Activated CD8-positive, alpha-beta T cell treated with anti-CD3 and anti-CD28 coated beads for 36 hours (primary cell): ENCODE results near the gene ALCAM. TPM values are rescaled to one million over a fixed set of nuclear protein-coding genes. Genes with fewer than 3 reads are reported as not detected.
"Not testable (repeated sequence)": the region's sequence is repeated elsewhere in the genome, so short reads cannot be mapped to it uniquely, and the experiment has no call there.

ENCODE experiments used
- ATAC-seq: fragments of 200-7000 bp; cut with Tn5 transposase; one replicate; pipeline ENCODE4 v1.10.0; 2021; ENCODE audit warnings: mild to moderate bottlenecking, moderate library complexity
- CTCF ChIA-PET: fragments of 350-600 bp; sonication (Branson Sonifier 250); formaldehyde crosslinking; loops from one replicate; lab custom pipeline; 2021; ENCODE audit warnings: antibody characterized with exemption; lab: Charles Lee
- POLR2A ChIA-PET: fragments of 350-600 bp; sonication (Branson Sonifier 250); formaldehyde crosslinking; loops from one replicate; lab custom pipeline; 2021; ENCODE audit warnings: antibody characterized with exemption; lab: Charles Lee
- DNase-seq: peaks from one replicate; pipeline ENCODE4 v3.0.0-alpha.2; 2020
- H3K27ac Mint-ChIP-seq: one replicate; pipeline ENCODE4 v1.8.0; 2021; ENCODE audit warnings: mild to moderate bottlenecking, mixed read lengths
- H3K27me3 Mint-ChIP-seq: one replicate; pipeline ENCODE4 v1.8.0; 2021; ENCODE audit warnings: mixed read lengths
- H3K36me3 Mint-ChIP-seq: one replicate; pipeline ENCODE4 v1.8.0; 2021; ENCODE audit warnings: low read depth, mixed read lengths
- H3K4me1 Mint-ChIP-seq: one replicate; pipeline ENCODE4 v1.8.0; 2021; ENCODE audit warnings: low read depth, mixed read lengths
- H3K4me3 Mint-ChIP-seq: one replicate; pipeline ENCODE4 v1.8.0; 2021; ENCODE audit warnings: mild to moderate bottlenecking, moderate library complexity, mixed read lengths
- H3K9me3 Mint-ChIP-seq: one replicate; pipeline ENCODE4 v1.8.0; 2021; ENCODE audit warnings: mixed read lengths
- CTCF ChIP-seq: fragments of 200-600 bp; IDR thresholded peaks from one replicate; pipeline ENCODE4 v1.8.0; 2022; ENCODE audit warnings: antibody characterized with exemption, mild to moderate bottlenecking
- intact Hi-C: fragments of 100-400 bp; cut with micrococcal nuclease; formaldehyde crosslinking; loops from one replicate; pipeline ENCODE4 v1.10.0; 2022
- total RNA-seq, 2 experiments: library from RNA; stranded (reverse); gene quantifications; one replicate each; pipeline ENCODE4 v1.2.3, GENCODE V29; 2021

ALCAM gene
- total RNA-seq, 2 experiments from 2014 or later = 13.9 to 14.5 TPM

- intact Hi-C loops = no loop called here
- H3K4me1 Mint-ChIP-seq = no peaks in the 10 kb centered on the region
- peaks cover 8% of the 10 kb centered on the region for H3K9me3 Mint-ChIP-seq
- H3K27ac Mint-ChIP-seq = no peak overlapping the region
- no peaks in the 10 kb centered on the region for H3K27me3 Mint-ChIP-seq
- no peak for TF ChIP-seq CTCF
- no peak for DNase-seq
- H3K4me3 Mint-ChIP-seq = no peak overlapping the region
- no peak for ATAC-seq
- peaks cover 2% of the 10 kb centered on the region for H3K36me3 Mint-ChIP-seq
- ChIA-PET CTCF (no interaction called here), POLR2A (no interaction called here)
Measured at GRCh38 chr3:105399062-105399461, 32.4 kb downstream of the ALCAM start.

GRCh38 chr3:105399611-105400010, 32.9 kb downstream of the ALCAM start:
- no peaks in the 10 kb centered on the region for H3K4me1 Mint-ChIP-seq
- POLR2A ChIA-PET = no interaction called here
- peaks cover 2% of the 10 kb centered on the region for H3K36me3 Mint-ChIP-seq
- H3K4me3 Mint-ChIP-seq = no peak overlapping the region
- ATAC-seq (no peak), DNase-seq (no peak)
- H3K27me3 Mint-ChIP-seq = no peaks in the 10 kb centered on the region
- H3K9me3 Mint-ChIP-seq = peaks cover 8% of the 10 kb centered on the region
- TF ChIP-seq CTCF = no peak
- CTCF ChIA-PET = no interaction called here
- no peak overlapping the region for H3K27ac Mint-ChIP-seq
- intact Hi-C loops = no loop called here

- H3K4me1 Mint-ChIP-seq = no peaks in the 10 kb centered on the region
- H3K9me3 Mint-ChIP-seq = peaks cover 8% of the 10 kb centered on the region
- TF ChIP-seq CTCF = no peak
- no peak for DNase-seq
- CTCF ChIA-PET = no interaction called here
- no peak overlapping the region for H3K27ac Mint-ChIP-seq
- peaks cover 2% of the 10 kb centered on the region for H3K36me3 Mint-ChIP-seq
- no peaks in the 10 kb centered on the region for H3K27me3 Mint-ChIP-seq
- intact Hi-C loops = no loop called here
- POLR2A ChIA-PET = no interaction called here
- no peak for ATAC-seq
- no peak overlapping the region for H3K4me3 Mint-ChIP-seq
Measured at GRCh38 chr3:105401254-105401653, 34.5 kb downstream of the ALCAM start.

DNA sequence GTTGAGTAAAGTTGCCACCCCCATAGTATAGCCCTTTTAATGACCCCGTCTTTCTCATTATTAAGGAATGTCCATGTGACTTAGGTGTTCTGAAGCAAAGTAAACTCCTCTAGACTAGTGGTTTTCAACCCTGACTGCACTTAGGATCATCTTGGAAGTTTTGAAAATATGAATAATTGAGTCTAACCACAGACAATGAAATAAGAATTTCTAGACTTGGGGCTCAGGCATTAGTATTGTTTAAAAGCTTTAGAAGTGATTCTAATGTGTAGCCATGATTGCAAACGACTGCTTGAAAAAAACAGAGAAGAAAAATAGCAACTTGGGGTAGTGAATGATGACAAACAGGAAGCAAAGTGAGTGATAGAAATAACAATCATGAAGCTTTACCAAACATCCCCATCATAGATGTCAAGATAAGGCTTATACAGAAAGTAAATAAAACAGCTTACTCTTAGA, 35.0 kb downstream of the ALCAM start:
- intact Hi-C loops = no loop called here
- H3K9me3 Mint-ChIP-seq = peaks cover 9% of the 10 kb centered on the region
- H3K4me3 Mint-ChIP-seq = no peak overlapping the region
- ChIA-PET CTCF (no interaction called here), POLR2A (no interaction called here)
- DNase-seq = no peak
- no peak overlapping the region for H3K27ac Mint-ChIP-seq
- H3K36me3 Mint-ChIP-seq = peaks cover 2% of the 10 kb centered on the region
- TF ChIP-seq CTCF = no peak
- no peaks in the 10 kb centered on the region for H3K4me1 Mint-ChIP-seq
- ATAC-seq = no peak
- H3K27me3 Mint-ChIP-seq = no peaks in the 10 kb centered on the region

DNA sequence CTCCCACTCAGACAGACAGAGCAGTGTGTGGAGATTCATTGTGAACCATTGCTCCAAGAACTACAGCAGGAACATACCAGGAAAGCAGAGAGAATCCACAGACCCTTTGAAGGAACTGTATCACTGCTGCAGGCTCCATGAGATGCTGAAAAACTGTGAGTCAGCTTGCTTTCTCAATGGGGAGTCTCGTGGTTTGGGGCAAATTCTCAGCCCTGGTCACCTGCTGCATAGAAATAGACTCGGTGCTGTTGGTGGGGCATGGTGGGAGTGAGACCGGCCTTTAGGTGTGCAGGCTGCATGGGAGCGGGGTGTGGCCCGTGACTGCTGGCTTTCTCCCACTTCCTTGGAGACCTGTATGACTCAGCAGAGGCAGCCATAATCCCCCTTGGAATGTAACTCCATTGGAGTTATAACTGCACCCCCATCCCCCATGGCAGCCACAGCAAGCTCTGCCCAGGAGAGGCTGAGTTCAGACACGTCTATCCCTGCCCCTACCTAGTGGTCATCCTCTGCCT, 35.6 kb downstream of the ALCAM start:
- no peak overlapping the region for H3K27ac Mint-ChIP-seq
- POLR2A ChIA-PET = no interaction called here

GRCh38 chr3:105403034-105403433, 36.3 kb downstream of the ALCAM start:
- H3K27me3 Mint-ChIP-seq, intact Hi-C loops, CTCF ChIA-PET, H3K27ac Mint-ChIP-seq, H3K4me3 Mint-ChIP-seq, POLR2A ChIA-PET, H3K9me3 Mint-ChIP-seq, H3K4me1 Mint-ChIP-seq, ATAC-seq, H3K36me3 Mint-ChIP-seq, DNase-seq: not testable (repeated sequence)

More for the DNA sequence above, 35.6 kb downstream of the ALCAM start:
- no peak overlapping the region for H3K4me3 Mint-ChIP-seq
- peaks cover 9% of the 10 kb centered on the region for H3K9me3 Mint-ChIP-seq
- ATAC-seq = no peak
- no peak for TF ChIP-seq CTCF
- H3K4me1 Mint-ChIP-seq = no peaks in the 10 kb centered on the region
- CTCF ChIA-PET = no interaction called here
- no peak for DNase-seq
- H3K36me3 Mint-ChIP-seq = peaks cover 2% of the 10 kb centered on the region
- intact Hi-C loops = no loop called here
- no peaks in the 10 kb centered on the region for H3K27me3 Mint-ChIP-seq
